ENCODE results near the gene PRDM16. TPM values are rescaled to one million over a fixed set of nuclear protein-coding genes. Genes with fewer than 3 reads are reported as not detected.

PRDM16 gene
- total and polyA plus RNA-seq, 2 donors (not counting 1 experiment from before 2014, with no cell fraction given) = 0.03 to 0.12 TPM

DNA sequence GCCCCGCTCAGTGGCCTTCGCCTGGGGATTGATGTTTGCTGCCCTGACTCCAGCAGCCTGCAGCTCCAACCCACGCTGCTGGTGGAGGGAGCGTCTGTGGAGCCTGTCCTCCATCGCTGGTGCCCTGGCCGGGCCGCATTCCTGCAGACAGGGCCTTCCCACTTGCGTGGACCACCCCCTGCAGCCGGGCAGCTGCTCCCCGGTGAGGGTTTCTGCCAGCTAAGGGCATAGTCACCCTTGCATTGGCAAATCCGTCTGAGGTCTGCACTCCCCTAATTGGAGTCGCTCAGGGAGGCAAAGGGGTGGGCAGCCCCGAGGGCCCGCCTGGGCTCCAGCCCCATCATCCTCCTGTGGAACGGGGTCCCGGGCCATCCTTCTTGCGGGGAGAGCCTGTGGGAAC lies 43.5 kb downstream of the PRDM16 start:
- H3K36me3 ChIP-seq (replicated peaks in 1 of 2; ENCODE audit: control extremely low read depth in 1 of 2, control insufficient read depth in 1 of 2, extremely low read depth in 1 of 2, insufficient read depth in 2 of 2, low read length in 1 of 2) = no peaks in the 10 kb centered on the region

DNA sequence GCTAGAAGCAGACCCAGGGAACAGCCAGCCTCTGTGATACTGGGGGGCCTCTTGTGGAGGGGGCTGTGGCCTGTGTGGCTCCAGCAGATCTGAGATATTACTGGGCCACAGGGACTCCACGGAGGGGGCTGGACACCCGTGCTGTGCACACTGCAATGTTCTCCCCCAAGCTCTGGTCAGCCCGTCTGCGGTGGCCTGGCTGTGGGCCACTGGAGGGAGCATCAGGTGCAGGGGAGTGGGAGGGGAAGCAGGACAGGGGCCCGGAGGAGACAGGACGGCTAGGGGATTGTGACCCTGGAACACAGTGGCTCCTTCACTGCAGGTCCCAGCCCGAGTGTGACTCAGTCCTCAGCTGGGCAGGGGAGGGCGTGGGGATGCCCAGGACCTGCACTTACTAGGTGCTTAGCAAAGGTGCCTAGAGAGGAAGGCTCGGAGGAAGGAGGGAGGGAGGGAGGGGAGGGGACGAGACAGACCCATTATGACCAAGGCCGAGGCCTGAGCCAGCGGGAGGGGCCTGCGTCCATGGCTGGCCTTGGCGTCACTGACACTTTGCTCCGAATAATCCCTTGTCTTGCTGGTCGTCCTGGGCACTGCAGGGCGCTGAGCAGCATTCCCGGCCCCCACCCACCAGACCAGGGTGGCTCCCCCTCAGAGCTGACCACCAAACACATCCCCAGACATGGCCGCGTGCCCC lies 44.2 kb downstream of the PRDM16 start:
- no peak overlapping the region for H3K4me3 ChIP-seq (ENCODE audit: control extremely low read depth in 1 of 5, extremely low read depth in 1 of 5, insufficient read depth in 1 of 5, low read depth in 2 of 5, low read length in 4 of 5)
- no peaks in the 10 kb centered on the region for H3K4me1 Mint-ChIP-seq
- no peak overlapping the region for H3K27ac Mint-ChIP-seq
- 97% methylated on average over 16 of the region's 20 CpGs for WGBS (ENCODE audit: insufficient coverage)
- POLR2A ChIA-PET = no interaction called here
- H3K4me2 ChIP-seq (replicated peaks; ENCODE audit: low read depth, low read length, poor library complexity, severe bottlenecking) = no peak overlapping the region
- ATAC-seq (ENCODE audit: low read depth) (no peak), DNase-seq (no peak)
- no peak overlapping the region for H3K27ac ChIP-seq (ENCODE audit: low read length in 2 of 2)
- no peaks in the 10 kb centered on the region for H3K27me3 ChIP-seq (replicated peaks in 1 of 4; ENCODE audit: control extremely low read depth in 1 of 4, control insufficient read depth in 3 of 4, insufficient read depth in 4 of 4, low read length in 3 of 4)
- H3K9ac ChIP-seq (ENCODE audit: low read length) = no peak overlapping the region
- CTCF ChIA-PET = no interaction called here
- H3K4me1 ChIP-seq (ENCODE audit: control insufficient read depth in 2 of 2, insufficient read depth in 2 of 2, low read length in 2 of 2) = no peaks in the 10 kb centered on the region
- no peak for TF ChIP-seq EZH2 (IDR thresholded peaks at IDR 0.05; ENCODE audit: borderline replicate concordance, insufficient read depth, low read depth, low read length, poor library complexity, severe bottlenecking)
- TF ChIP-seq, protein P1, sequence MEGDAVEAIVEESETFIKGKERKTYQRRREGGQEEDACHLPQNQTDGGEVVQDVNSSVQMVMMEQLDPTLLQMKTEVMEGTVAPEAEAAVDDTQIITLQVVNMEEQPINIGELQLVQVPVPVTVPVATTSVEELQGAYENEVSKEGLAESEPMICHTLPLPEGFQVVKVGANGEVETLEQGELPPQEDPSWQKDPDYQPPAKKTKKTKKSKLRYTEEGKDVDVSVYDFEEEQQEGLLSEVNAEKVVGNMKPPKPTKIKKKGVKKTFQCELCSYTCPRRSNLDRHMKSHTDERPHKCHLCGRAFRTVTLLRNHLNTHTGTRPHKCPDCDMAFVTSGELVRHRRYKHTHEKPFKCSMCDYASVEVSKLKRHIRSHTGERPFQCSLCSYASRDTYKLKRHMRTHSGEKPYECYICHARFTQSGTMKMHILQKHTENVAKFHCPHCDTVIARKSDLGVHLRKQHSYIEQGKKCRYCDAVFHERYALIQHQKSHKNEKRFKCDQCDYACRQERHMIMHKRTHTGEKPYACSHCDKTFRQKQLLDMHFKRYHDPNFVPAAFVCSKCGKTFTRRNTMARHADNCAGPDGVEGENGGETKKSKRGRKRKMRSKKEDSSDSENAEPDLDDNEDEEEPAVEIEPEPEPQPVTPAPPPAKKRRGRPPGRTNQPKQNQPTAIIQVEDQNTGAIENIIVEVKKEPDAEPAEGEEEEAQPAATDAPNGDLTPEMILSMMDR (IDR thresholded peaks at IDR 0.05) = no peak
- H3K9me3 Mint-ChIP-seq (ENCODE audit: insufficient read depth) = no peaks in the 10 kb centered on the region
- no peak overlapping the region for H3K4me3 Mint-ChIP-seq
- H3K27me3 Mint-ChIP-seq = peaks cover 6% of the 10 kb centered on the region
- peaks cover 0 to 31% (median 0%) of the 10 kb centered on the region in 3 donors for H3K9me3 ChIP-seq (ENCODE audit: control extremely low read depth in 1 of 3, control insufficient read depth in 2 of 3, insufficient read depth in 1 of 3, low read length in 2 of 3)
- intact Hi-C loops (cut with micrococcal nuclease) = no loop called here
- H3K79me2 ChIP-seq (ENCODE audit: control insufficient read depth, insufficient read depth, low read length) = no peaks in the 10 kb centered on the region
- no peak overlapping the region for H2AFZ ChIP-seq (ENCODE audit: insufficient read depth, low read depth, low read length, poor library complexity, severe bottlenecking)
- H3K36me3 ChIP-seq (replicated peaks in 1 of 2; ENCODE audit: control extremely low read depth in 1 of 2, control insufficient read depth in 1 of 2, extremely low read depth in 1 of 2, insufficient read depth in 2 of 2, low read length in 1 of 2) = no peaks in the 10 kb centered on the region
- no peaks in the 10 kb centered on the region for H4K20me1 ChIP-seq (ENCODE audit: control insufficient read depth, insufficient read depth, low read length, poor library complexity, severe bottlenecking)

More for the DNA sequence above, 43.5 kb downstream of the PRDM16 start:
- no peak overlapping the region for H2AFZ ChIP-seq (ENCODE audit: insufficient read depth, low read depth, low read length, poor library complexity, severe bottlenecking)
- ChIA-PET CTCF (no interaction called here), POLR2A (no interaction called here)
- whole genome bisulfite sequencing (ENCODE audit: insufficient coverage) = 97% methylated on average over 17 of the region's 17 CpGs
- DNase-seq = no peak
- no peaks in the 10 kb centered on the region for H3K79me2 ChIP-seq (ENCODE audit: control insufficient read depth, insufficient read depth, low read length)
- no peaks in the 10 kb centered on the region for H4K20me1 ChIP-seq (ENCODE audit: control insufficient read depth, insufficient read depth, low read length, poor library complexity, severe bottlenecking)
- H3K9ac ChIP-seq (ENCODE audit: low read length) = no peak overlapping the region
- no peaks in the 10 kb centered on the region for H3K4me1 ChIP-seq (ENCODE audit: control insufficient read depth in 2 of 2, insufficient read depth in 2 of 2, low read length in 2 of 2)
- H3K27ac ChIP-seq (ENCODE audit: low read length in 2 of 2) = no peak overlapping the region
- Mint-ChIP-seq H3K4me1 (no peaks in the 10 kb centered on the region), H3K27ac (no peak overlapping the region), H3K27me3 (peaks cover 6% of the 10 kb centered on the region), H3K9me3 (ENCODE audit: insufficient read depth) (no peaks in the 10 kb centered on the region), H3K4me3 (no peak overlapping the region)
- H3K9me3 ChIP-seq (ENCODE audit: control extremely low read depth in 1 of 3, control insufficient read depth in 2 of 3, insufficient read depth in 1 of 3, low read length in 2 of 3) = peaks cover 0 to 35% (median 0%) of the 10 kb centered on the region in 3 donors
- intact Hi-C loops (cut with micrococcal nuclease) = no loop called here
- peaks cover 0 to 2% (median 0%) of the 10 kb centered on the region in 4 experiments for H3K27me3 ChIP-seq (replicated peaks in 1 of 4; ENCODE audit: control extremely low read depth in 1 of 4, control insufficient read depth in 3 of 4, insufficient read depth in 4 of 4, low read length in 3 of 4)
- no peak overlapping the region for H3K4me3 ChIP-seq (ENCODE audit: control extremely low read depth in 1 of 5, extremely low read depth in 1 of 5, insufficient read depth in 1 of 5, low read depth in 2 of 5, low read length in 4 of 5)
- H3K4me2 ChIP-seq (replicated peaks; ENCODE audit: low read depth, low read length, poor library complexity, severe bottlenecking) = no peak overlapping the region
- no peak for ATAC-seq (ENCODE audit: low read depth)
- TF ChIP-seq EZH2 (IDR thresholded peaks at IDR 0.05; ENCODE audit: borderline replicate concordance, insufficient read depth, low read depth, low read length, poor library complexity, severe bottlenecking) = no peak
- TF ChIP-seq, protein P1 (IDR thresholded peaks at IDR 0.05) = no peak
